IPS-15b (cell line): ENCODE measurements around the gene ABHD15.
A peak's percentile ranks its signal among the peaks of the same experiment; 100 is the strongest.

Experiments used
- H3K27me3 ChIP-seq: one replicate; pipeline ENCODE4 v1.6.1; 2013; ENCODE audit warnings: low read length; ENCODE audit not compliant: control insufficient read depth, insufficient read depth
- H3K36me3 ChIP-seq: one replicate; pipeline ENCODE4 v1.6.1; 2013; ENCODE audit warnings: low read length; ENCODE audit not compliant: control insufficient read depth, insufficient read depth
- H3K4me1 ChIP-seq: one replicate; pipeline ENCODE4 v1.6.1; 2013; ENCODE audit warnings: mild to moderate bottlenecking, low read length; ENCODE audit not compliant: control insufficient read depth, insufficient read depth
- H3K4me3 ChIP-seq: one replicate; pipeline ENCODE4 v1.5.1; 2013; ENCODE audit warnings: low read depth, low read length
- H3K9ac ChIP-seq: one replicate; pipeline ENCODE4 v1.6.1; 2013; ENCODE audit warnings: low read depth, mild to moderate bottlenecking, low read length
- H3K9me3 ChIP-seq: one replicate; pipeline ENCODE4 v1.6.1; 2013; ENCODE audit warnings: mild to moderate bottlenecking, low read length; ENCODE audit not compliant: control insufficient read depth, insufficient read depth

ABHD15 gene

DNA sequence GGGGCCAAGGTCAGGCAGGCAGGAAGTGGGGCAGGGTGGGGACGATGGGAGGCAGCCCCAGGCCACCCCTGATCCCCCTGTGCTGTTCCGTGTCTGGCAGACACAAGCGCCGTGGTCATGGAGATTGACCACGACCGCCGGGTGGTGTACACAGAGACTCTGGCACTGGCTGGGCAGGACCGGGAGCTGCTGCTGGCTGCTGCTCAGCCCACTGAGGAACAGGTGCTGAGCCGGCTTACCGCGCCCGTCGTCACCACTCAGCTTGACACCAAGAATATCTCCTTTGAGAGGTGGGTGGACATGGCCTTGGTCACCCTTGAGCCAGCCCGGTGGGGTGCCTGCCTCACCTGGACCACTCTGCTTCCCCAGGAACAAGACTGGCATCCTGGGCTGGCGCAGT, 42.1 kb upstream of the ABHD15 start:
- H3K36me3 ChIP-seq = peaks cover 2% of the 10 kb centered on the region
- H3K4me1 ChIP-seq = no peaks in the 10 kb centered on the region
- peaks cover 12% of the 10 kb centered on the region for H3K27me3 ChIP-seq
- no peaks in the 10 kb centered on the region for H3K9me3 ChIP-seq
- H3K4me3 ChIP-seq = no peak overlapping the region
- H3K9ac ChIP-seq = no peak overlapping the region

DNA sequence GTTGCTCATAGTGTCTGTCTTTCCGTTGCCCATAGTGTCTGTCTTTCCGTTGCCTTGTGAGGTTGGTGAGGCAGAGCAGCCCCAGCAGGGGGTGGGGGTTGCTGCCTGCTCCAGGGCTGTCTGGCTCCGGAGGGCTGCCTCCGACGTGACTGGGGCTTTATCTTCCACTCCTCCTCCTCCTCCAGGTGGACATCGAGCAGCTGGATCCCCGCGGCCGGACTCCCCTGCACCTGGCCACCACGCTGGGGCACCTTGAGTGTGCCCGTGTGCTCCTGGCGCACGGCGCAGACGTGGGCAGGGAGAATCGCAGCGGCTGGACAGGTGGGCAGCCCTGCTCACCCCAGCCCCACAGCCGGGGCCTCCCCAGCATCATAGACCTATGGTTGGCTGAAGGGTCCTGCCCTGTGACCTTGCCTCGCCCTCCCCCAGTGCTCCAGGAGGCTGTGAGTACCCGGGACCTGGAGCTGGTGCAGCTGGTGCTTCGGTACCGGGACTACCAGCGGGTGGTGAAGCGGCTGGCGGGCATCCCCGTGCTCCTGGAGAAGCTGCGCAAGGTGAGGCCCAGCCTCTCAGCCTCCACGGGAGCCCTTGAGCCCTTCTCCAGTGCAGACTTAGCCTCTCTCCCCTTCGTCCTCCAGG, 40.8 kb upstream of the ABHD15 start:
- Histone ChIP-seq H3K27me3 (peaks cover 4% of the 10 kb centered on the region), H3K9me3 (no peaks in the 10 kb centered on the region), H3K4me3 (no peak overlapping the region), H3K9ac (no peak overlapping the region), H3K4me1 (no peaks in the 10 kb centered on the region), H3K36me3 (peaks cover 1% of the 10 kb centered on the region)

DNA sequence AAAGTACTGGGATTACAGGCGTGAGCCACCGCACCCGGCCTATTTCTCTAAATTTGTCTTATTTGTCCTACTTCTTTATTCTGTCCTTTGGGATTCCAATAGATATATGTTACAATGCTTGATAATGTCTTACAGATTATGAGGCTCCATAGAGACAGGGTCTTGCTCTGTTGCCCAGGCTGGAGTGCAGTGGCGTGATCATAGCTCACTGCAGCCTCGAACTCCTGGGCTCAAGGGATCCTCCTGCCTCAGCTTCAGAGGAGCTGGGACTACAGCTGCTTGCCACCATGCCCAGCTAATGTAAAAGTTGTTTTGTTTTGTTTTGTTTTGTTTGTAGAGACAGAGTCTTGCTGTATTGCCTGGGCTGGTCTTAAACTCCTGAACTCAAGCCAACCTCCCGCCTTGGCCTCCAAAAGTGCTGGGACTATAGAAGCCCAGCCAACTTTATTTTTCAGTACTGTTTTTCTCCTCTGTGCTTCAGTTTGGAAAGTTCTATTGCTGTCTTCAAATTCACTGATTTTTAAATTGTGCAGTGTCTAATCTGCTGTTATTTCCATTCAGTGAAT, 36.4 kb upstream of the ABHD15 start:
- no peaks in the 10 kb centered on the region for H3K4me1 ChIP-seq
- no peaks in the 10 kb centered on the region for H3K9me3 ChIP-seq
- no peaks in the 10 kb centered on the region for H3K36me3 ChIP-seq
- no peaks in the 10 kb centered on the region for H3K27me3 ChIP-seq
- H3K4me3 ChIP-seq = no peak overlapping the region
- H3K9ac ChIP-seq = no peak overlapping the region

DNA sequence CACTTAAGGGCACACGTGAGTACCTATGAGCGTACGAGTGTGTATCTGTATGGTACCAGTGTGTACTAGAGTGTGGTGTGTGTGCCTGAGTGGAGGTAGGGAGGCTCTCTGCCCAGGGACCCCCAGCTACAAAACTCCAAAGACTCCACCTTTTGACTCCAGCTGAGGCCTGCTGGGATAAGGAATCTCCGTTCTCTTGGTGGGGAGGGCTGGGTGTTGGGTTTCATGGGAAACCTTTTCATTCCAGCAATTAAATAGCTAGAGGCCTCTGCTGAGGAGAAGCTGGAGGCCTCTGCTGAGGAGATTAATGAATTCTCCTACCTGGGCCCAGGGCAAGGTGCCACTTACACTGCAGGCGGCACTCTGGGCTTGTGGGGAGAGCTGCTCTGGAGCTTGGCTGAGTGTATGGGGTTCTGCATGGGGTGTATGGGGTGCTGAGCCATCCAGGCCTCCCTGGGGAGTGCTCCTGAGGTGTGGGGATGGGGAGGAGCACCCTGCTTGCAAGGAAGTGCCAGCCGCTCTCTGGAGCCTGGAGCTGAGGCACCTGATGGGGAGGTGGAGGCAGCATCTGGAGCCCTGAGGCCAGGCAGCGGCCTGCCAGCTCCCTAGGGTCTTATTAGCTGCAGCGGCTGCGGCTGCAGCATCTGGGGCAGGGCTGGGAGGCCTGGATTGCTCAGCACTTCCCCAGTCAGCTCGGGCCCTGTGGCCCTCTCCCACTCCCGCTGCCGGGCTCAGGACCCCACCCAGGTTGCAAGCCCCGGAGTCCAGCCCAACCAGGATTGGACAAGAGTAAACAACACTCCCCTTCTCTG, 30.7 kb upstream of the ABHD15 start:
- Histone ChIP-seq H3K4me3 (no peak overlapping the region), H3K4me1 (peaks cover 6% of the 10 kb centered on the region), H3K9ac (no peak overlapping the region), H3K27me3 (no peaks in the 10 kb centered on the region), H3K9me3 (no peaks in the 10 kb centered on the region), H3K36me3 (no peaks in the 10 kb centered on the region)

DNA sequence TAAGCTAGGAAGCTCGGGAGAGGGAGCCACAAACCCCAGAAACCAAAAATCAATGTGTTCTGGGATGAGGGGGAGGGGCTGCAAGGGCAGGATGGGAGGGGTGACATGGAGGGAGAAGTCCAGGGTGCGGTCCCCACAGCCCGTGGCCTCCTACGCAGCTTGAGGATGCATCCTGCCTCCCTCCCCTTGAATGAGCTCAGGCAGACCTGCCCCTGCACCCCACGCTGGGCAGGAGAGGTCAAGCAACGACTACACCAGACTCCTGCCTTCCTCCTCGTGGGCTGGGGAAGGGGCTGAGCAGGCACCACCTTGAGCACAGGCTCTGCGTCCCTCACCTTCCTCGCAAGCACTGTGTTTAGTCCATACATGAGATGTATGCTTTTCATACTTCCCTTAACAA, 30.0 kb upstream of the ABHD15 start:
- H3K4me3 ChIP-seq = no peak overlapping the region
- H3K9ac ChIP-seq = no peak overlapping the region
- no peaks in the 10 kb centered on the region for H3K36me3 ChIP-seq
- H3K27me3 ChIP-seq = no peaks in the 10 kb centered on the region
- no peaks in the 10 kb centered on the region for H3K9me3 ChIP-seq
- peaks cover 6% of the 10 kb centered on the region for H3K4me1 ChIP-seq

DNA sequence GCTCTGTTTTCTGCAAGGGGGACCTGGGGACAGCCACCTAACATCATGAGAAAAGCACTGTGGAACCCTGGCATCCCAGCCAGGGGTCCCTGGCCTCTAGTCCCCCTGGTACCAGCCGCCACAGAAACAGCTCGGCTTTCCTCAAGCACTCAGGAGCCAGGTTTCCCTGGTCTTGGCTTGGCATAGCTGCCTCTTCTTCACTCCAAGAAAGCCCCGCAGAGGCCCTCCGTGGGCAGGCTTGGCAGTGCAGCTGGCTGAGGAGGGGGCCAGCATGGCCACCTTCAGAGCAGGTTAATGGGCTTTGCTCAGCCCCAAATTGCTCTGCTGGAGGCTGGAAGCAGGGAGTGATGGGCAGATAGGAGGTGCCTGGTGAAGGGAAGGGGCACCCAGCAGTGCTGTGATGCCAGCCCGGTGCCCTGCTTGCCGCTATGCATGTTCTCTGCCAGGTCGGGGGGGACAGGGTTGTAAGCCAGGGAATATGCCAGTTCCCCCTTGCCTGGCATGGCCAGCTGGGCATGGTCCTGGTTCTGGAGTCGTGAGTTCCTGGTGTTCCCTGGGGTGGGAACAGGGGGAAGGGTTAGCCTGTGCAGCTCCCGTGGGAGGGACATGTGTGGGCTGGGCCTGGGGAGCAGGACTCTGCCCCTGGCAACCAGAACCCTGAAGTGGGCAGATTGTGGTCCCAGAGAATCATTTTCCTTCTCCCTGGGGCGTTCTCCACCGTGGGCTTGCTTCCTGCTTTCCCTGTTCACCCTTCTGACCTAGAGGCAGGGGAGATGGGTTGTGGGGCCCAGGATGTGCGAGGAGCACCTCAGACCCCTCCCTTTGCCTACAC, 29.3 kb upstream of the ABHD15 start:
- peaks cover 6% of the 10 kb centered on the region for H3K4me1 ChIP-seq
- H3K4me3 ChIP-seq = no peak overlapping the region
- no peaks in the 10 kb centered on the region for H3K36me3 ChIP-seq
- no peaks in the 10 kb centered on the region for H3K27me3 ChIP-seq
- no peaks in the 10 kb centered on the region for H3K9me3 ChIP-seq
- no peak overlapping the region for H3K9ac ChIP-seq

DNA sequence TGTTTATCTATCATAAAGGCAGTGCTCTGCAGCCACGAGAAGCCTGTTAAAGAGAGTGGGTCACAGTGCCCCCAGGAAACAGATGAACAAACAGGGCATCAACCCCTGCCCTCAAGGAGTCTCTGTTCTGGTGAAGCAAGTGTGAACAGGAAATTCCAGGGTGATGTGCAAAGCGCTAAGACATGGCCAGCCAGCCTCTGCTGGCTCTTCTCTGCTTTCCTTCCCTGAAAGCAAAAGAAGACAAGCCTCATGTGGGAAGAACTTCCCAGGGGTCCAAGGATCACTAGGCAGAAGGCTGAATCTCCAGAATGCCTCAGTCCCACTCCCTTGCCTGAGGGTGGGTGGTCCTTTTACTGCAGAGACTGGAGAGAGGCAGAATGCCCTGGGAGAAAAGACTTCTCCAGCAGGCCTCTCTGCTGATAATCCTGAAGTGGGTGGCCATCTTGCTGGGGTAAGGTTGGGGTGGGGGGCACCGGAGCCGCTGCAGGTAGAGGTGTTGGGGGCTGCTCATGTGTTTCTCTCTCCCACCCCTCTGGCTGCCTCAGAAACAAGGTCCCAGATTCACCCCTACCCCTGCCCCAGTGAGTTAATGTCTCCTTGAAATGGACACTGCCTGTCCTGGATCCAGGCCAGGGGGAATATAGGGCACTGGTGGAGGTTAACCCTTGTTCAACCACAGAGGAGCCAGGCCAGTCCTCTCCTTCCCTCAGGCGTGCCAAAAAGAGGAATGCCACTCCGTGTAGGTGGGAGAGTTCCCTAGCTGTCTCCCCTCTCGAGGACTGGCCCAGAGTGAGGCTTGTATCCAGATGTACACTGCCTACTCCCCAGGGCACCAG, 28.5 kb upstream of the ABHD15 start:
- H3K4me3 ChIP-seq = no peak overlapping the region
- H3K9ac ChIP-seq = no peak overlapping the region

DNA sequence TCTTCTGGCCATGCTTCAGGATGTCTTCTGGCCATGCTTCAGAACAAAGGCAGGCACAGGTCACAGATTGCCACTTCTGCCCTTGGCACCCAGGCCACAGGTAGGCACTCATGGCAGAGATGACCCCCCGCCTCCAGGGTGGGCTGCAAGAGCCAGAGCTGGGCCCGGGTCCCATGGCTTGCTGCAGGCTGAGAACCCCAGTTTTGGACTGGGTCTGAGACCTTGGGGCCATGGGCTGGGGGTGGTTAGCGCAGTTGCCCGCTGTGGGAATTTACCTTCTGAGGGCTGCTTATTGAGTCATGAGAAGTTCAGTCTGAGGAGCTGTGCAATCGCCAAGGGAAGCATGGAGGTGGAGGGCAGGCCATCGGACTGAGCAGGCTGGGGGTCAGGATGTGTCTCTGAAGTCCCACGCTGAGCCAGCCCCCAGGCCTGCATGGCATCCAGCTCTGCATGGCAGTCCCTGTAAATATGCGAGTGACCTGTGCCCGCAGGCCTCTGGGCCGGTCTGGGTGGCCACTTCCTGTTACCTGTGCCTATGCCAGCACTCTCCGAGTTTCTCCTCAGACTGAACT, 27.8 kb upstream of the ABHD15 start:
- Histone ChIP-seq H3K9me3 (no peaks in the 10 kb centered on the region), H3K4me3 (peak overlapping the region; percentile 65), H3K27me3 (peaks cover 10% of the 10 kb centered on the region), H3K9ac (no peak overlapping the region), H3K4me1 (peaks cover 11% of the 10 kb centered on the region), H3K36me3 (no peaks in the 10 kb centered on the region)

More for the DNA sequence above, 28.5 kb upstream of the ABHD15 start:
- Histone ChIP-seq H3K4me1 (peaks cover 6% of the 10 kb centered on the region), H3K36me3 (no peaks in the 10 kb centered on the region), H3K9me3 (no peaks in the 10 kb centered on the region), H3K27me3 (peaks cover 4% of the 10 kb centered on the region)

DNA sequence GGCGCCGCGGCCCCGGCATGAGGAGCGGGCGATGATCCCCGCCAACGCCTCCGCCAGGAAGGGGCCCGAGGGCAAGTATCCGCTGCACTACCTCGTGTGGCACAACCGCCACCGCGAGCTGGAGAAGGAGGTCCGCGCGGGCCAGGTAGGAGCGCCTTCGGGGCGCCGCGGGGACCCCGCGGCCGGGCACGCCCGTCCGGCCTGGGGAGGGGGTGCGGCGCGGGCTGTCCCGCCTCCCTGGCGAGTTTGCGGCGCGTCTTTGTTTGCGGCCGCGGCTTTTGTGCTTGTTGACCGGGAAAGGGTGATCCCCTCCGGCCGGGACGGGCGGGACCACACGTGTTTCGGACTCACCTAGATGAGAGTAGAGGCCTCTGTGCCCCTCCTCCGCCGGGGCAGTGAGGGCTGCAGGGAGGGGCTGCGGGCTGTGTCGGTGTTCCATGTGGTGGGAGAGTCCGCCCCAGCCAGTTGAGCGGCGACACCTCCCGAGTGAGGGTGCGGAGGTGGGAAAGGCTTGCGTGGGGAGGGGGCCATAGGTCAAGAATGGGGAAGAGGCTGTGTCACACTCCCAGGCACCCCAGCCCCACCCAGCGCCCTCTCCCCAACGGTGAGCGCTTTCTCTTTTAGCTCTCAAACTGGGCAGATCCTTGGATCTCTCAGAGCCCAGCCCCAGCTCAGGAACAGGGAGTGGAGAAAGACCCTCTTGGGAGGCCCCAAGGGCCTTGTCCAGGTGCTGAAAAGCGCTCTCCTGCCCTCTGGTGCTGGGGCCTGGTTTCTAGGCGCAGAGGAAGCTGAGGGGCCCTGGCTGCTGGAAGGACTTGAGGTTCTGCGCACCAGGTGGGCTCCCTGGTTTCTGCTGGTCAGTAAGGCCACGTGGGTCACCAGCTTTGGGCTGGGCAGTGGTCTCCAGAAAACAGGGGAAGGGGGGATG, 27.0 kb upstream of the ABHD15 start:
- peaks cover 10% of the 10 kb centered on the region for H3K27me3 ChIP-seq
- peak overlapping the region; percentile 65 for H3K4me3 ChIP-seq
- H3K36me3 ChIP-seq = no peaks in the 10 kb centered on the region
- no peaks in the 10 kb centered on the region for H3K9me3 ChIP-seq
- peaks cover 11% of the 10 kb centered on the region for H3K4me1 ChIP-seq
- H3K9ac ChIP-seq = no peak overlapping the region

DNA sequence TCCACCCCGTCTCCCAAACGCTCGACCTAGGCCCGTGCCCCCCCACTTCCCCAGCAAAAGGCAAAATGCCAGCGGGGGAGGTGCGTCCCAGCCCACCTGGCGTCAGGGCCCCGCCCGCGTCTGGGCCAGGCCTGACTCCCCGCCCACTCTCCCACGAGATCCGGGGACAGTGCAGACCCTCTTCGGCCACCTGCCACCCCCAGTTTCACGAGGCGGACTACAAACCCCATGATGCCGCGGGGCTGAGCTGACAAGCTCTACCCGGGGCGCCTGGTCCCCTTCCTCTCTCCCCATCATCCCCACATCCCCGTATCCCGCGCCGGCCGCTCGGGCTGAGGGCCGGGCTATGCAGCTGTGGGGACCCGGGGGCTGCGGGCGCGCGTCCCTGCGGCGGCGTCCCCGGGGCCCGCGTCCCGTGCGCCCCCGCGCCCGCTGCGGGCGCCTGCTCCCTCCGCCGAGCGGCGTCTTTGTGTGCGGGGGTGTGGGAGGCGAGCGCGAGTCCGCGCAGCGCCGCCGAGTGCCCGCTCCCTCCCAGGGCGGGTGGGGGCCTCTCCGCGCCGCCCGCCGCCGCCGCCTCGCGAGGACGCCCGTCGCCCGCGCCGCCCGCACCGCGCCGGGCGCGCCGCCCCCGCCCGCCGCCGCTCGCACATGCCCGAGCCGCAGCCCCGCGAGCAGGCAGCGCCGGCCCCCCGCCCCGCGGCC, 26.2 kb upstream of the ABHD15 start, which contains the start of gene ANKRD13B:
Gene ANKRD13B, plus strand, starts transcription at position 283 of the 702 bp plus-strand sequence. CDS start 490 bp downstream, outside the sequence.
- H3K27me3 ChIP-seq = peaks cover 13% of the 10 kb centered on the region
- peak within 1 kb of the TSS; percentile 74 for H3K4me3 ChIP-seq
- H3K9ac ChIP-seq = no peak within 1 kb of the TSS
- H3K9me3 ChIP-seq = no peaks in the 10 kb centered on the region
- H3K36me3 ChIP-seq = no peaks in the 10 kb centered on the region
- peaks cover 11% of the 10 kb centered on the region for H3K4me1 ChIP-seq
